Colonic mucosa (tissue), 4 donors: ENCODE data around the gene SH3YL1. TPM values are rescaled to one million over a fixed set of nuclear protein-coding genes. Genes with fewer than 3 reads are reported as not detected.

Source experiments
- DNase-seq: peaks from one replicate; pipeline ENCODE4 v3.0.0-alpha.2; 2020
- H3K27ac ChIP-seq: fragments of 200-600 bp; one replicate; pipeline ENCODE4 v1.8.0; 2021
- H3K27me3 ChIP-seq: fragments of 200-600 bp; one replicate; pipeline ENCODE4 v1.8.0; 2021
- H3K36me3 ChIP-seq: fragments of 200-600 bp; one replicate; pipeline ENCODE4 v1.8.0; 2021
- H3K4me1 ChIP-seq: fragments of 200-600 bp; one replicate; pipeline ENCODE4 v1.8.0; 2021; ENCODE audit warnings: mild to moderate bottlenecking
- H3K4me3 ChIP-seq: fragments of 200-600 bp; one replicate; pipeline ENCODE4 v1.8.0; 2021
- H3K9ac ChIP-seq, 2 donors: one replicate each; pipeline ENCODE4 v1.7.0; 2013; ENCODE audit warnings: control low read depth in 2 of 2, low read depth in 2 of 2, low read length in 2 of 2
- H3K9me3 ChIP-seq: fragments of 200-600 bp; one replicate; pipeline ENCODE4 v1.8.0; 2021
- intact Hi-C: fragments of 100-400 bp; cut with DNase I; formaldehyde crosslinking; loops from one replicate; pipeline ENCODE4 v1.14.1; 2022
- total RNA-seq, 2 donors: library from RNA; stranded (reverse); fragmentation: NEBNext Ultra II Directional in 1 of 2; extraction: Animal tissue kit (Norgen Biotek cat#: 25700) in 1 of 2; gene quantifications; one replicate each; pipeline ENCODE4 v1.2.1, GENCODE V29; 2021
- TF ChIP-seq, protein P1 (sequence below): fragments of 200-600 bp; IDR thresholded peaks from one replicate; pipeline ENCODE4 v1.8.0; 2022; ENCODE audit warnings: antibody characterized with exemption, mild to moderate bottlenecking
- donor health status: healthy.
- donor health status: DM: no; HTN: no; CAD: no.
- donor health status: DM: no; HTN: no; CAD: no.

The SH3YL1 gene
- total RNA-seq, 2 donors from 2014 or later, result 116 to 139 TPM

DNA sequence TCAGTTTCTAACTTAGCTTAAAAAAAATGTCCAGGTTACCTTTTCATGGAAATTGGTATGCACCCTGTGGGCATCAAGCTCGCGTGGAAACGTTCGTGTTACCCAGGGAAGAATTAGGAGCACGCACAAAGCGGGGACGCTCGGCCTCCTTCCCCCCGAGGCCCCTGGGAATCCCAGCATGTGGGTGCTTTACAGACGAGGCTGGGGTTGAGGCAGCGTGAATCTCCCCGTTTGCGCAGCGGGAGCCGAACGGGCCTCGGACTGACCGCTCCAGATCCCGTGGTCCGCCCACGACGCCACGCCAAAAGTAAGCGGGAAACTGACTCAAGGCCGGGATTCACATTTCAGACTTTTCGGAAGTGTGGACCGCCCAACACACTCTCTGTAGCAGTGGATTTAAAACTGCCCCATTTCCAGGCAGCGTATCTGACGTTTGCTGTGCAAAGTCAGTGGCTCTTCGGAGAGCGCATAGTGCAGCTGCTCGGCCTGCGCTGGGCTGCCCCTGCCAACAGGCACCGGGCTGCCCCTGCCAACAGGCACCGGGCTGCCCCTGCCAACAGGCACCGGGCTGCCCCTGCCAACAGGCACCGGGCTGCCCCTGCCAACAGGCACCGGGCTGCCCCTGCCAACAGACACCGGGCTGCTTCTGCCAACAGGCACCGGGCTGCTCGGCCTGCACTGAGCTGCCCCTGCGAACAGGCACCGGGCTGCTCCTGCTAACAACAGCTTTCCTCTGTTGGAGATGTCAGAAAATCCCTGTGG, 49.7 kb downstream of the SH3YL1 start:
- no peak for DNase-seq
- no peak overlapping the region for H3K4me3 ChIP-seq
- intact Hi-C loops, result no loop called here
- TF ChIP-seq, protein P1, sequence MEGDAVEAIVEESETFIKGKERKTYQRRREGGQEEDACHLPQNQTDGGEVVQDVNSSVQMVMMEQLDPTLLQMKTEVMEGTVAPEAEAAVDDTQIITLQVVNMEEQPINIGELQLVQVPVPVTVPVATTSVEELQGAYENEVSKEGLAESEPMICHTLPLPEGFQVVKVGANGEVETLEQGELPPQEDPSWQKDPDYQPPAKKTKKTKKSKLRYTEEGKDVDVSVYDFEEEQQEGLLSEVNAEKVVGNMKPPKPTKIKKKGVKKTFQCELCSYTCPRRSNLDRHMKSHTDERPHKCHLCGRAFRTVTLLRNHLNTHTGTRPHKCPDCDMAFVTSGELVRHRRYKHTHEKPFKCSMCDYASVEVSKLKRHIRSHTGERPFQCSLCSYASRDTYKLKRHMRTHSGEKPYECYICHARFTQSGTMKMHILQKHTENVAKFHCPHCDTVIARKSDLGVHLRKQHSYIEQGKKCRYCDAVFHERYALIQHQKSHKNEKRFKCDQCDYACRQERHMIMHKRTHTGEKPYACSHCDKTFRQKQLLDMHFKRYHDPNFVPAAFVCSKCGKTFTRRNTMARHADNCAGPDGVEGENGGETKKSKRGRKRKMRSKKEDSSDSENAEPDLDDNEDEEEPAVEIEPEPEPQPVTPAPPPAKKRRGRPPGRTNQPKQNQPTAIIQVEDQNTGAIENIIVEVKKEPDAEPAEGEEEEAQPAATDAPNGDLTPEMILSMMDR, result no peak
- H3K4me1 ChIP-seq, result no peaks in the 10 kb centered on the region
- H3K36me3 ChIP-seq, result no peaks in the 10 kb centered on the region
- H3K9me3 ChIP-seq, result no peaks in the 10 kb centered on the region
- no peaks in the 10 kb centered on the region for H3K27me3 ChIP-seq
- H3K9ac ChIP-seq, result no peak overlapping the region
- H3K27ac ChIP-seq, result no peak overlapping the region

DNA sequence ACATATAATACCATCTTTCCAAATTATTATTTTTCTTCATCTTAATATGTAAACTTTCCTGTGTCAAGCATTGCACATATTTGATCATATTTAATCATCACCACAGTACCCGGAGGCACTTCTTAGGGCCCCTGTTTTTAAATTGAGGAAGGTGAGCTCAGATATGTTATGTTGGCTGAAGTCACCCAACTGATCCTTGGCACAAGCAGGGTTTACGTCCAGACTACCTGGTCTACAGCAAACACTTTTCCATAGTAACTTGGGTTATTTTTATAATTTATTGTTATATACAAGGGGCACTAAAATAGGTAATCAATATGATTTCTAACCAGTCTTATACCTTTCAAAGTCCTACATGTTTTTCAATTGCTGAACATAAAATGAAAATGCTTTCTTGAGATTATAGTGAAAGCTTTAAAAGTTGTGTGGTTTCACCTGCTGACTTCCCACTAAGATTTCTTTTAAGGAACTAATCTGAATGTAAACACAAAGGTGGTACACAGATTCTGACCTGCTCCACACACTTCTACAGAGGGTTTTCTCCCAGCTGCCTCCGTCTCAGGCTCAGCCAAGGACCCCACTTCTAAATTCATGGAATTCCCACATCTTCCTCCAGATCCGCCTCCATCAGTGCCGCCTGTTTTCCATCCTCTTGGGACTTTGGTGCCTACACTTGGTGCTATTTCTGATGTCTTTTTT, 52.2 kb downstream of the SH3YL1 start:
- intact Hi-C loops, result no loop called here
- DNase-seq, result no peak
- no peaks in the 10 kb centered on the region for H3K9me3 ChIP-seq
- no peaks in the 10 kb centered on the region for H3K4me1 ChIP-seq
- H3K36me3 ChIP-seq, result no peaks in the 10 kb centered on the region
- H3K27ac ChIP-seq, result no peak overlapping the region
- no peak overlapping the region for H3K9ac ChIP-seq
- H3K27me3 ChIP-seq, result no peaks in the 10 kb centered on the region
- no peak overlapping the region for H3K4me3 ChIP-seq
- TF ChIP-seq, protein P1, result no peak

DNA sequence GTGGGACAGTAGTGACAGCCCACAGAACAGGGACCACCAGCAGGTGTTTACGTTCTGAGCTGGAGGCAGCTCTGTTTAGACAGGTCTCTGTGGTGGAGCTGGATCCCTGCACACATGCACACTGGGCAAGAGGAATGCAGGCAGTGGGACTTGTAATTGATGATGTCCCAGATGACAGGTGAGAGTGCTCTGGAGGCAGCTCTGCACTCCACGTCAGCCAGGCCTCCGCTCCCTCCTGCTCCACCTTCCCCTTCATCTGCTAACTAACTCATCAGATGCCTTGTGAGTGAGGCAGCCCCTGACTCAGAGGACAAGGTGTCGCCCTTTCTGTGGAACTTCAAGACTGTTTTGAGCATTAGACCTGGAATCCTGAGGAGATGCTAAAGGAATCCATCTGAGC, 53.2 kb downstream of the SH3YL1 start:
- H3K4me3 ChIP-seq, result no peak overlapping the region
- H3K9me3 ChIP-seq, result no peaks in the 10 kb centered on the region
- no peak for DNase-seq
- no peak overlapping the region for H3K9ac ChIP-seq
- no peaks in the 10 kb centered on the region for H3K4me1 ChIP-seq
- intact Hi-C loops, result no loop called here
- H3K36me3 ChIP-seq, result no peaks in the 10 kb centered on the region
- H3K27ac ChIP-seq, result no peak overlapping the region
- H3K27me3 ChIP-seq, result no peaks in the 10 kb centered on the region
- TF ChIP-seq, protein P1, result no peak

DNA sequence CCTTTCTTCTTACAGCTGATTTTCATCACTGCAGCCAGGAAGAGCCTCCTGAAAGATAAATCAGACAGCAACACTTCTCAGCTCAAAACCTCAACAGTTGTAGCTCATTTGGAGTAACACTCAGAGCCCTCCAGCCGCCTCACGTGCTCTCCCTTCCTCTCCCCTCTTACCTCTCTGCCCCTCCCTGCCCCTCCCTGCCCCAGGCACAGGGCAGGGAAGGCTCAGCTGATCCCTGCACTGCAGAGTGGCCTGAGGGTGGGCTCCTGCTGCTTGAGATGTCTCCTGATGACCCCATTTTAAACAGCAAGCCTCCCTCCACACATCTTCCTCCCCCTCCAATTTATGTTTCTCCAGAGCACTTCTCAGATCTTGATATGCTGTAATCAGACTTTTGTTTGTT, 54.4 kb downstream of the SH3YL1 start:
- intact Hi-C loops, result no loop called here
- H3K9ac ChIP-seq, result no peak overlapping the region
- TF ChIP-seq, protein P1, result no peak
- H3K4me1 ChIP-seq, result no peaks in the 10 kb centered on the region
- no peak for DNase-seq
- no peak overlapping the region for H3K4me3 ChIP-seq
- H3K36me3 ChIP-seq, result no peaks in the 10 kb centered on the region
- no peak overlapping the region for H3K27ac ChIP-seq
- no peaks in the 10 kb centered on the region for H3K9me3 ChIP-seq
- H3K27me3 ChIP-seq, result no peaks in the 10 kb centered on the region

DNA sequence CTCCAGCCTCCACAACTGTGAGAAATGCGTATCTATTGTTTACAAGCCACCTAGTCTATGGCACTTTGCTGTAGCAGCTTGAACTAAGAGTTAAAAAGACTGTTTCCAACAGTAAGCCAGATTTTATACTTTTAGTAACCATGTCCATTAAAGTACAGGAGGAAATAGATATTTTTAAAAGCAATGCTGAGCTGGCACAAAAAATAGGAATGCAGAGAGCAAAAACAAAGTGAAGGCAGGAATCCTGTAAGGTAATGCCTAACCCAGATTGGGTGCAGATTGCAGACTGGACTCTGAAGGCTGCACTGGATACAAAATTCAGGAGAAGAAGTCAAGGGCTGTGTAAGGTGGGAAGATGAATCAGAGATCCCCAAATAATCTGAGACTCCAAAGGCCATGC, 55.5 kb downstream of the SH3YL1 start:
- DNase-seq, result no peak
- H3K36me3 ChIP-seq, result no peaks in the 10 kb centered on the region
- intact Hi-C loops, result no loop called here
- H3K9me3 ChIP-seq, result no peaks in the 10 kb centered on the region
- H3K27me3 ChIP-seq, result no peaks in the 10 kb centered on the region
- TF ChIP-seq, protein P1, result no peak
- no peak overlapping the region for H3K27ac ChIP-seq
- no peak overlapping the region for H3K9ac ChIP-seq
- H3K4me1 ChIP-seq, result no peaks in the 10 kb centered on the region
- no peak overlapping the region for H3K4me3 ChIP-seq
